Thymus (tissue), 11 donors: ENCODE measurements around the gene PREX1. TPM values are rescaled to one million over a fixed set of nuclear protein-coding genes. Genes with fewer than 3 reads are reported as not detected.

Source experiments
- DNase-seq, 9 donors: peaks; one replicate each; pipeline ENCODE4 v3.0.0-alpha.2; 2013; ENCODE audit warnings: low spot score in 9 of 9, low read depth in 6 of 9, missing footprints in 1 of 9
- H3K27ac ChIP-seq, 2 donors: one replicate each; pipeline ENCODE4 v1.5.1; 2013; ENCODE audit warnings: control low read depth in 1 of 2, low read depth in 1 of 2, low read length in 1 of 2, mild to moderate bottlenecking in 1 of 2, moderate library complexity in 1 of 2
- H3K27me3 ChIP-seq, 2 donors: one replicate each; pipeline ENCODE4 v1.5.1; 2013; ENCODE audit warnings: low read length in 1 of 2; ENCODE audit not compliant: control insufficient read depth in 2 of 2, insufficient read depth in 1 of 2
- H3K36me3 ChIP-seq, 2 donors: one replicate each; pipeline ENCODE4 v1.5.1; 2013; ENCODE audit warnings: low read length in 1 of 2, mild to moderate bottlenecking in 1 of 2, moderate library complexity in 1 of 2; ENCODE audit not compliant: control insufficient read depth in 2 of 2, insufficient read depth in 2 of 2
- H3K4me1 ChIP-seq, 2 donors: one replicate each; pipeline ENCODE4 v1.5.1; 2013; ENCODE audit warnings: low read length in 2 of 2; ENCODE audit not compliant: control insufficient read depth in 2 of 2, insufficient read depth in 2 of 2
- H3K4me3 ChIP-seq, 2 donors: one replicate each; pipeline ENCODE4 v1.5.1; 2013; ENCODE audit warnings: low read length in 2 of 2, control low read depth in 1 of 2, mild to moderate bottlenecking in 1 of 2
- H3K9me3 ChIP-seq, 2 donors: one replicate each; pipeline ENCODE4 v1.5.1; 2013; ENCODE audit warnings: low read length in 1 of 2, mild to moderate bottlenecking in 1 of 2; ENCODE audit not compliant: control insufficient read depth in 2 of 2, insufficient read depth in 1 of 2
- whole genome bisulfite sequencing: extraction: QIAGEN DNeasy Blood & Tissue Kit; methylation state at CpG from one replicate; pipeline ENCODE4 v1.1.7; 2013; 5-methylcytosine and 5-hydroxymethylcytosine counted together
- polyA plus RNA-seq: library from polyadenylated mRNA; stranded (reverse); fragments of 200-250 nt; gene quantifications from one replicate; pipeline ENCODE4 v1.2.3, GENCODE V29; 2013
- total RNA-seq: library from RNA; stranded (reverse); fragments of 120-200 nt; gene quantifications from one replicate; pipeline ENCODE4 v1.2.4, GENCODE V29; 2013
- donor health status: healthy.

PREX1 gene
- total and polyA plus RNA-seq, 2 donors: 12.5 to 19.8 TPM

GRCh38 chr20:48841875-48842529, 14.2 kb upstream of the PREX1 start:
- WGBS: 94% methylated on average over 4 of the region's 4 CpGs
- H3K4me3 ChIP-seq: no peak overlapping the region
- peaks cover 0 to 4% of the 10 kb centered on the region in 2 donors for H3K4me1 ChIP-seq
- H3K27ac ChIP-seq: no peak overlapping the region
- no peak for DNase-seq
- no peaks in the 10 kb centered on the region for H3K36me3 ChIP-seq
- H3K9me3 ChIP-seq: no peaks in the 10 kb centered on the region
- H3K27me3 ChIP-seq: no peaks in the 10 kb centered on the region

- H3K4me1 ChIP-seq: peaks cover 0 to under 1% of the 10 kb centered on the region in 2 donors
- no peaks in the 10 kb centered on the region for H3K9me3 ChIP-seq
- H3K4me3 ChIP-seq: no peak overlapping the region
- no peak overlapping the region for H3K27ac ChIP-seq
- H3K27me3 ChIP-seq: no peaks in the 10 kb centered on the region
- no peak for DNase-seq
- WGBS: 92% methylated on average over 7 of the region's 7 CpGs
- no peaks in the 10 kb centered on the region for H3K36me3 ChIP-seq
These were observed 13.5 kb upstream of the PREX1 start for GRCh38 chr20:48841196-48841874.

GRCh38 chr20:48839154-48839917, 11.5 kb upstream of the PREX1 start:
- WGBS: 93% methylated on average over 11 of the region's 11 CpGs
- no peaks in the 10 kb centered on the region for H3K27me3 ChIP-seq

GRCh38 chr20:48837014-48837413, 9.2 kb upstream of the PREX1 start:
- no peaks in the 10 kb centered on the region for H3K36me3 ChIP-seq
- H3K4me3 ChIP-seq: no peak overlapping the region
- no peaks in the 10 kb centered on the region for H3K9me3 ChIP-seq
- peaks cover 0 to 1% of the 10 kb centered on the region in 2 donors for H3K4me1 ChIP-seq
- no peak for DNase-seq
- H3K27ac ChIP-seq: no peak overlapping the region
- 92% methylated on average over 3 of the region's 3 CpGs for WGBS
- no peaks in the 10 kb centered on the region for H3K27me3 ChIP-seq

More at GRCh38 chr20:48839154-48839917, 11.5 kb upstream of the PREX1 start:
- no peak overlapping the region for H3K27ac ChIP-seq
- DNase-seq: no peak
- no peaks in the 10 kb centered on the region for H3K9me3 ChIP-seq
- H3K36me3 ChIP-seq: no peaks in the 10 kb centered on the region
- no peaks in the 10 kb centered on the region for H3K4me1 ChIP-seq
- no peak overlapping the region for H3K4me3 ChIP-seq

GRCh38 chr20:48835390-48835789, 7.6 kb upstream of the PREX1 start:
- Histone ChIP-seq H3K36me3 (no peaks in the 10 kb centered on the region), H3K4me1 (peaks cover 0 to 6% of the 10 kb centered on the region in 2 donors), H3K27ac (no peak overlapping the region), H3K9me3 (no peaks in the 10 kb centered on the region), H3K27me3 (no peaks in the 10 kb centered on the region), H3K4me3 (no peak overlapping the region)
- DNase-seq: no peak
- 95% methylated on average over 2 of the region's 2 CpGs for WGBS

GRCh38 chr20:48834278-48834677, 6.5 kb upstream of the PREX1 start:
- Histone ChIP-seq H3K27ac (no peak overlapping the region), H3K27me3 (peaks cover 0 to 2% of the 10 kb centered on the region in 2 donors), H3K4me3 (no peak overlapping the region), H3K4me1 (peaks cover 0 to 6% of the 10 kb centered on the region in 2 donors), H3K9me3 (no peaks in the 10 kb centered on the region), H3K36me3 (no peaks in the 10 kb centered on the region)
- WGBS: 88% methylated on average over 2 of the region's 2 CpGs
- no peak for DNase-seq

GRCh38 chr20:48832405-48832730, 4.6 kb upstream of the PREX1 start:
- H3K4me1 ChIP-seq: peaks cover 0 to 11% of the 10 kb centered on the region in 2 donors
- WGBS: 31% methylated on average over 3 of the region's 3 CpGs
- no peaks in the 10 kb centered on the region for H3K36me3 ChIP-seq
- H3K4me3 ChIP-seq: no peak overlapping the region
- H3K27ac ChIP-seq: peak overlapping the region in 1 of 2 donors; percentile 33
- no peak for DNase-seq
- H3K9me3 ChIP-seq: no peaks in the 10 kb centered on the region
- peaks cover 15 to 18% of the 10 kb centered on the region in 2 donors for H3K27me3 ChIP-seq

- 36% methylated on average over 7 of the region's 7 CpGs for WGBS
- DNase-seq: no peak
- Histone ChIP-seq H3K27ac (no peak overlapping the region), H3K4me3 (no peak overlapping the region), H3K9me3 (peaks cover 0 to 4% of the 10 kb centered on the region in 2 donors), H3K4me1 (peaks cover 0 to 14% of the 10 kb centered on the region in 2 donors), H3K27me3 (peaks cover 20 to 23% of the 10 kb centered on the region in 2 donors), H3K36me3 (no peaks in the 10 kb centered on the region)
These were observed 4.1 kb upstream of the PREX1 start for GRCh38 chr20:48831718-48832404.
